ENCODE measurements around the gene PPFIA3. TPM values are rescaled to one million over a fixed set of nuclear protein-coding genes. Genes with fewer than 3 reads are reported as not detected.
"Not testable (repeated sequence)": the region's sequence is repeated elsewhere in the genome, so short reads cannot be mapped to it uniquely, and the experiment has no call there.

PPFIA3 gene
- total and polyA plus RNA-seq, 2 donors from 2014 or later: 7.1 to 20.0 TPM

GRCh38 chr19:49125025-49125731, 5.8 kb downstream of the PPFIA3 start:
- no peaks in the 10 kb centered on the region for H3K9me3 ChIP-seq (ENCODE audit: control insufficient read depth in 2 of 3, insufficient read depth in 1 of 3, low read length in 3 of 3)
- peaks cover 0 to 7% (median 0%) of the 10 kb centered on the region in 3 donors for H3K4me1 ChIP-seq (ENCODE audit: control insufficient read depth in 2 of 3, insufficient read depth in 2 of 3, low read depth in 1 of 3, low read length in 3 of 3)
- no peak overlapping the region for H3K27ac ChIP-seq (ENCODE audit: low read depth in 2 of 2, low read length in 2 of 2)
- TF ChIP-seq, protein P1, sequence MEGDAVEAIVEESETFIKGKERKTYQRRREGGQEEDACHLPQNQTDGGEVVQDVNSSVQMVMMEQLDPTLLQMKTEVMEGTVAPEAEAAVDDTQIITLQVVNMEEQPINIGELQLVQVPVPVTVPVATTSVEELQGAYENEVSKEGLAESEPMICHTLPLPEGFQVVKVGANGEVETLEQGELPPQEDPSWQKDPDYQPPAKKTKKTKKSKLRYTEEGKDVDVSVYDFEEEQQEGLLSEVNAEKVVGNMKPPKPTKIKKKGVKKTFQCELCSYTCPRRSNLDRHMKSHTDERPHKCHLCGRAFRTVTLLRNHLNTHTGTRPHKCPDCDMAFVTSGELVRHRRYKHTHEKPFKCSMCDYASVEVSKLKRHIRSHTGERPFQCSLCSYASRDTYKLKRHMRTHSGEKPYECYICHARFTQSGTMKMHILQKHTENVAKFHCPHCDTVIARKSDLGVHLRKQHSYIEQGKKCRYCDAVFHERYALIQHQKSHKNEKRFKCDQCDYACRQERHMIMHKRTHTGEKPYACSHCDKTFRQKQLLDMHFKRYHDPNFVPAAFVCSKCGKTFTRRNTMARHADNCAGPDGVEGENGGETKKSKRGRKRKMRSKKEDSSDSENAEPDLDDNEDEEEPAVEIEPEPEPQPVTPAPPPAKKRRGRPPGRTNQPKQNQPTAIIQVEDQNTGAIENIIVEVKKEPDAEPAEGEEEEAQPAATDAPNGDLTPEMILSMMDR (IDR thresholded peaks at IDR 0.05; ENCODE audit: borderline replicate concordance, extremely low read depth, insufficient read depth): no peak
- no peaks in the 10 kb centered on the region for H3K36me3 ChIP-seq (ENCODE audit: control insufficient read depth in 2 of 3, insufficient read depth in 3 of 3, low read length in 3 of 3)
- no peak for FAIRE-seq
- H3K27me3 ChIP-seq (ENCODE audit: control insufficient read depth, insufficient read depth, low read length): peaks cover 5% of the 10 kb centered on the region
- DNase-seq: peak in 2 of 5 donors; percentile 30 to 69
- intact Hi-C loops (cut with DNase I): no loop called here
- H3K4me3 ChIP-seq (ENCODE audit: low read length in 3 of 3): no peak overlapping the region
- H3K9ac ChIP-seq (ENCODE audit: low read length in 3 of 3): no peak overlapping the region

DNA sequence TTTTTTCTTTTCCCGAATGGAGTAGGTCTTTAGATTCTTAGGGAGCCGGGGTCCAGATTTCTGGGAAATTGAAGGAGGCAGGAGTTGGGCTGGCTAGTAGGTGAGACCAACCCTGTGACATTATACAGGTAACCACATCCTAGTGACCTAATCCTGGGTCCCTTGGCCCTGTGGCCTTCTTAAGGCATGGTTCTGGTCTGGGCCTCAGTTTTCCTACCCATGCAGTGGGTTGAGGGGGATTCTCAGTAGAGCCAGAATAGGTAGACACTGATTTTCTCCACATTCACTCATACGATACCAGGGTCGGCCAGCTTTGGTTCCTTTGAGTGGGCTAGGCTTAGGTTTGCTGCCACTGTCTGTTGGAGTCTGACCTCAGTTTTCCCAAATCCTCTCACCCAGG, 7.2 kb downstream of the PPFIA3 start:
- H3K27me3 ChIP-seq (ENCODE audit: control insufficient read depth, insufficient read depth, low read length): no peaks in the 10 kb centered on the region

DNA sequence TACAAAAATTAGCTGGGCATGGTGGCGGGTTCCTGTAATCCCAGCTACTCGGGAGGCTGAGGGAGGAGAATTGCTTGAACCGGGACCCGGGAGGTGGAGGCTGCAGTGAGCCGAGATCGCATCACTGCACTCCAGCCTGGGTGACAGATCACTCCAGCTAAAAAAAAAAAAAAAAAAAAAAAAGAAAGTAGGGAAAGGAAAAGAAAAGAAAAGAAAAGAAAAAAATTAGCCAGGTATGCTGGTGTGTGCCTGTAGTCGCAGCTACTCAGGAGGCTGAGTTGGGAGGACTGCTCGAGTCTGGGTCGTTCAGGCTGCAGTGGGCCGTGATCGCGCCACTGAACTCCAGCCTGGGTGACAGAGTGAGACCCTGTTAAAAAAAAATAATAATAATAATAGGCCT, 7.9 kb downstream of the PPFIA3 start:
- H3K4me3 ChIP-seq (ENCODE audit: low read length in 3 of 3); H3K9me3 ChIP-seq (ENCODE audit: control insufficient read depth in 2 of 3, insufficient read depth in 1 of 3, low read length in 3 of 3); intact Hi-C loops (cut with DNase I); H3K36me3 ChIP-seq (ENCODE audit: control insufficient read depth in 2 of 3, insufficient read depth in 3 of 3, low read length in 3 of 3); H3K4me1 ChIP-seq (ENCODE audit: control insufficient read depth in 2 of 3, insufficient read depth in 2 of 3, low read depth in 1 of 3, low read length in 3 of 3); H3K9ac ChIP-seq (ENCODE audit: low read length in 3 of 3); DNase-seq; FAIRE-seq; H3K27me3 ChIP-seq (ENCODE audit: control insufficient read depth, insufficient read depth, low read length); H3K27ac ChIP-seq (ENCODE audit: low read depth in 2 of 2, low read length in 2 of 2): not testable (repeated sequence)

More for the DNA sequence above, 7.2 kb downstream of the PPFIA3 start:
- Histone ChIP-seq H3K36me3 (ENCODE audit: control insufficient read depth in 2 of 3, insufficient read depth in 3 of 3, low read length in 3 of 3) (no peaks in the 10 kb centered on the region), H3K4me1 (ENCODE audit: control insufficient read depth in 2 of 3, insufficient read depth in 2 of 3, low read depth in 1 of 3, low read length in 3 of 3) (peaks cover 0 to 7% (median 0%) of the 10 kb centered on the region in 3 donors), H3K9me3 (ENCODE audit: control insufficient read depth in 2 of 3, insufficient read depth in 1 of 3, low read length in 3 of 3) (no peaks in the 10 kb centered on the region), H3K9ac (ENCODE audit: low read length in 3 of 3) (no peak overlapping the region), H3K4me3 (ENCODE audit: low read length in 3 of 3) (no peak overlapping the region), H3K27ac (ENCODE audit: low read depth in 2 of 2, low read length in 2 of 2) (no peak overlapping the region)
- TF ChIP-seq, protein P1 (IDR thresholded peaks at IDR 0.05; ENCODE audit: borderline replicate concordance, extremely low read depth, insufficient read depth): no peak
- DNase-seq (peak in 1 of 5 donors; percentile 13), FAIRE-seq (no peak)
- intact Hi-C loops (cut with DNase I): no loop called here

DNA sequence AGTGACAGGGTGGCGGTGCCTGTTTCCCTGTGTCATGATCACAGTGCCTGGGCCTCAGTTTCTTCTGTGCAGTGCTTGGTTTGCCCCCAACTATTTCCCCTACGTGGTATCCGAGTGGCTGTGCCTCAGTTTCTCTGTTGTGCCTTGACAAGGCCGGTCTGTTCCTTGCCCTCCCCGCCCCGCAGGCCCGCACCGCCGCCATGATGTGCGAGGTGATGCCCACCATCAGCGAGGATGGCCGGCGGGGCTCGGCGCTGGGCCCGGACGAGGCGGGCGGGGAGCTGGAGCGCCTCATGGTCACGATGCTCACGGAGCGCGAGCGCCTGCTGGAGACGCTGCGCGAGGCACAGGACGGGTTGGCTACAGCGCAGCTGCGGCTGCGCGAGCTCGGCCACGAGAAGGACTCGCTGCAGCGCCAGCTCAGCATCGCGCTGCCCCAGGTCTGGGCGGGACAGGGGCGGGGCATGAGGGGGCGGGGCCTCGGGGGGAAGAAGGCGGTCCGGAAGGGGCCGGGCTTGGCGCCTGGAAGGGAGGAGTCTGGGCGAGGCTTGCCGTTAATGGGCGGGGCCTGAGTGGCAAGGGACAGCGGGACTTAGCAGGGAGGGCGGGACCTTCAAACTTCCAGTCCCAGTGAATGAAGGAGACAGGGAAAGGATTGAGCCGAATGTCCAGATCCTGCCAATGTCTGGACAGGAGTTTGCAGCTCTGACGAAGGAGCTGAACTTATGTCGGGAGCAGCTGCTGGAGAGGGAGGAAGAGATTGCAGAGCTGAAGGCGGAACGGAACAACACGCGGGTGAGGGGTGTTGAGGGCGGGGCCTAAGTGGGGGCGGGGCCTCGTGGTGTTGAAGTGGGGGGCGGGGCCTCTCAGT, 8.6 kb downstream of the PPFIA3 start:
- Histone ChIP-seq H3K27me3 (ENCODE audit: control insufficient read depth, insufficient read depth, low read length) (no peaks in the 10 kb centered on the region), H3K4me3 (ENCODE audit: low read length in 3 of 3) (peak overlapping the region; percentile 45 to 69 (median 53)), H3K36me3 (ENCODE audit: control insufficient read depth in 2 of 3, insufficient read depth in 3 of 3, low read length in 3 of 3) (no peaks in the 10 kb centered on the region), H3K9ac (ENCODE audit: low read length in 3 of 3) (peak overlapping the region in 1 of 3 donors; percentile 47), H3K9me3 (ENCODE audit: control insufficient read depth in 2 of 3, insufficient read depth in 1 of 3, low read length in 3 of 3) (no peaks in the 10 kb centered on the region), H3K27ac (ENCODE audit: low read depth in 2 of 2, low read length in 2 of 2) (peak overlapping the region; percentile 60 to 71), H3K4me1 (ENCODE audit: control insufficient read depth in 2 of 3, insufficient read depth in 2 of 3, low read depth in 1 of 3, low read length in 3 of 3) (peaks cover 0 to 7% (median 0%) of the 10 kb centered on the region in 3 donors)
- intact Hi-C loops (cut with DNase I): no loop called here
- DNase-seq (peak; percentile 98 to 99 (median 99)), FAIRE-seq (no peak)
- TF ChIP-seq, protein P1 (IDR thresholded peaks at IDR 0.05; ENCODE audit: borderline replicate concordance, extremely low read depth, insufficient read depth): no peak

Data from kidney (tissue), 14 donors.